Medulla oblongata (tissue), 1 donor: Measurements from ENCODE around the gene MEGF6.
A peak's percentile ranks its signal among the peaks of the same experiment; 100 is the strongest.

ENCODE experiments used
- DNase-seq: peaks from one replicate; pipeline ENCODE4 v3.0.0-alpha.2; 2015; ENCODE audit errors: extremely low spot score

Gene MEGF6

GRCh38 chr1:3571263-3571662 is 40.0 kb downstream of the MEGF6 start:
- no peak for DNase-seq

GRCh38 chr1:3570066-3570986 is 41.0 kb downstream of the MEGF6 start:
- no peak for DNase-seq

GRCh38 chr1:3569436-3569835 is 41.9 kb downstream of the MEGF6 start:
- no peak for DNase-seq

- DNase-seq, result peak; percentile 25
Measured at GRCh38 chr1:3568815-3569435, 42.4 kb downstream of the MEGF6 start.

GRCh38 chr1:3566951-3567804 is 44.1 kb downstream of the MEGF6 start:
- no peak for DNase-seq

GRCh38 chr1:3566003-3566885 is 45.1 kb downstream of the MEGF6 start:
- no peak for DNase-seq

- DNase-seq, result peak; percentile 41
Measured at GRCh38 chr1:3564921-3565831, 46.1 kb downstream of the MEGF6 start.

GRCh38 chr1:3563610-3564009 is 47.7 kb downstream of the MEGF6 start:
- no peak for DNase-seq

GRCh38 chr1:3563125-3563524 is 48.2 kb downstream of the MEGF6 start:
- no peak for DNase-seq

GRCh38 chr1:3562712-3563111 is 48.6 kb downstream of the MEGF6 start:
- no peak for DNase-seq

GRCh38 chr1:3561702-3562101 is 49.6 kb downstream of the MEGF6 start:
- DNase-seq, result peak; percentile 17

- DNase-seq, result no peak
Measured at GRCh38 chr1:3560981-3561380, 50.3 kb downstream of the MEGF6 start.

- peak; percentile 46 for DNase-seq
Measured at GRCh38 chr1:3560251-3560871, 50.9 kb downstream of the MEGF6 start.

- DNase-seq, result no peak
Measured at GRCh38 chr1:3558036-3558726, 53.1 kb downstream of the MEGF6 start.

GRCh38 chr1:3557366-3557765 is 53.9 kb downstream of the MEGF6 start:
- no peak for DNase-seq

GRCh38 chr1:3556336-3556735 is 55.0 kb downstream of the MEGF6 start:
- no peak for DNase-seq

- DNase-seq, result no peak
Measured at GRCh38 chr1:3555131-3555920, 56.0 kb downstream of the MEGF6 start.

- DNase-seq, result no peak
Measured at GRCh38 chr1:3553940-3554223, 57.4 kb downstream of the MEGF6 start.
